HG03565 (cell line): ENCODE data around the gene MRPL27.
"Not testable (repeated sequence)": the region's sequence is repeated elsewhere in the genome, so short reads cannot be mapped to it uniquely, and the experiment has no call there.

Source experiments
- ATAC-seq: cut with Tn5 transposase; IDR thresholded peaks from one replicate; pipeline ENCODE4 v1.9.1; 2021; ENCODE audit warnings: mild to moderate bottlenecking, moderate library complexity; ENCODE audit not compliant: unreplicated experiment

MRPL27 gene

DNA sequence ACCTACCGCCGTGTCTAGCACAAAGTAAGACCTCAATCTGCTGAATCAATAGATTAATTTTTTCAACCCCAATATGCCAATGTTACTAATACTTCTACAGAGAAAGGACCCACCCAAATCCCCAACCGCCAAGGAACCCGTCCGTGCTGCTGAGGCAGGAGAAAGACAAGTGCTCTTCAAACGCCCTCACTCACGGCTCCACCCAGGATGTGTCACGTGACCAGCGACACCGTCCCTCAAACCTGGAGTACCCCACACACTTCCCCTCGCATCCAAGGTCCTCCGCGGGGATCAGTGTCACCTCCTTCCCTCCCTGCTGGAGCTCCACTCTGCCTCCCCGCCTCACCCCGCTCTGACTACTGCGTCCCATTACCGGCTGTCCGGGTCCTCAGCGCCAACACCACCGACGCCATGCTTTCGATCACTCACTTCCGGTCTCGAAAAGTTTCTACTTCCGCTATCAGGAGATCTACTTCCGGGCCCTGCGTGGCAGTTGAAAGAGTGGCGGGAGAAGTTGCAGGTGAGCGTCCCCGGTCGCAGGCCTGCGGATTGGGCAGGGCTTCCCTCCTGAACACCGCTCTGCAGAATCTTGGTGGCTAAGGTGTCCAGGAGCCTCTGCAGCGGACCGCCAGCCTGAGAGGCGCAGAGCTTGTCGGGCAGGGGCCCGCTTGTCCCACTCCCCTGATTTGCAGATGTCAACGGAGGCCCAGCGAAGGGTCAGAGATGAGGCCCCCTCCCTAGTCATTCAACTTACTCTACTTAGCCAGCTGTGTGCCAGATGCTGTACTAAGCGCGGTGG, at the start of gene MRPL27, which contains the start of gene EME1:
Gene MRPL27 (minus strand): TSS at position 427 of the 799 bp plus-strand sequence. CDS start 14 bp downstream, at position 413.
Gene EME1 (plus strand): TSS at position 472 of the 799 bp plus-strand sequence. CDS start 1,980 bp downstream, outside the sequence.
- ATAC-seq, result peak; percentile 78

GRCh38 chr17:50422738-50423137, 49.8 kb upstream of the MRPL27 start:
- ATAC-seq, result no peak

DNA sequence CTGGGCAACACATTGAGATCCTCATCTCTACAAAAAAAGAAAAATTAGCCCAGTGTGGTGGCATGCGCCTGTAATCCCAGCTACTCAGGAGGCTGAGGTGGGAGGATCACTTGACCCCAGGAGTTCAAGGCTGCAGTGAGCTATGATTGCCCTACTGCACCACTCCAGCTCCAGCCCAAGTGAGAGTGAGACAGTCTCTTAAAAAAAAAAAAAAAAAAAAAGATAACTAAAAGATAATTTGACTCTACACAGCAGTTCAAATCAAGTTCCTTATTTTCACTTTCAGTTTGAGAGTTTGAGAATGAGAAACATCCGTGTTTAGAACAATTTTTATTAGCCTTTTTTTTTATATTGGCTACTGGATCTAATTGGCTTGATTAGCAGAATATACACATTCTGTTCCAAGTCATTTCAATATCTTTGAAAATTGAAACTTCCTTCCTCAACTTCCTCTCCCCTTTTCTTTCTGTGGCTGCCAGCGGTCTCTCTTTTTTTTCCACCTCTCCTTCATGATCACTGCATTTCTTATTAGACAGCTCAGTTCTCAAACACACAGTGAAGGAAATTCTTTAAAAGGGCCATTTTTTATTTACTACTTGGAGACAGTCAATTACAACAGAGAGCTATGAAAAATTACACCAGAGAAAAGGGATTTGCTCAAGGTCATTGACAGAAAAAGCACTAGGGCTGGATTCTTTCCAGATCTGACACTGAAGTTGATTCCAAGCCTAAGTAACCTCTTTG, 48.5 kb upstream of the MRPL27 start:
- no peak for ATAC-seq

- ATAC-seq, result no peak
Measured at GRCh38 chr17:50420419-50421112, 47.6 kb upstream of the MRPL27 start.

- ATAC-seq, result not testable (repeated sequence)
Measured at GRCh38 chr17:50419577-50419976, 46.6 kb upstream of the MRPL27 start.

- ATAC-seq, result no peak
Measured at GRCh38 chr17:50414808-50415207, 41.8 kb upstream of the MRPL27 start.

- ATAC-seq, result no peak
Measured at GRCh38 chr17:50412188-50412732, 39.3 kb upstream of the MRPL27 start.

DNA sequence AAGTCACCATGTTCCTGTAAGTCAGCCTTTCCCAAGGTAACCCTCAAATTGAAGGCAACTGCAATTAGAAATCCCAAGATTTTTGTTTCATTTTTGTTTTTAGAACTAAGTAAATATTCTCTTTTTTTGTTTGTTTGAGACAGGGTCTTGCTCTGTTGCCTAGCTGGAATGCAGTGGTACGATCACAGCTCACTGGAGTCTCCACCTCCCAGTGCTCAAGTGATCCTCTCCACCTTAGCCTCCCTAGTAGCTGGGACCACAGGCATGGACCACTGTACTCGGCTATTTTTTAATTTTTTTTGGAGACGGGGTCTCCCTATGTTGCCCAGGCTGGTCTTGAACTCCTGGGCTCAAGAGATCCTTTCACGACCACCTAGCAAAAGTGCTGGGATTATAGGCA, 34.9 kb upstream of the MRPL27 start:
- no peak for ATAC-seq

- no peak for ATAC-seq
Measured at GRCh38 chr17:50406578-50406977, 33.6 kb upstream of the MRPL27 start.

- not testable (repeated sequence) for ATAC-seq
Measured at GRCh38 chr17:50405351-50405750, 32.4 kb upstream of the MRPL27 start.

DNA sequence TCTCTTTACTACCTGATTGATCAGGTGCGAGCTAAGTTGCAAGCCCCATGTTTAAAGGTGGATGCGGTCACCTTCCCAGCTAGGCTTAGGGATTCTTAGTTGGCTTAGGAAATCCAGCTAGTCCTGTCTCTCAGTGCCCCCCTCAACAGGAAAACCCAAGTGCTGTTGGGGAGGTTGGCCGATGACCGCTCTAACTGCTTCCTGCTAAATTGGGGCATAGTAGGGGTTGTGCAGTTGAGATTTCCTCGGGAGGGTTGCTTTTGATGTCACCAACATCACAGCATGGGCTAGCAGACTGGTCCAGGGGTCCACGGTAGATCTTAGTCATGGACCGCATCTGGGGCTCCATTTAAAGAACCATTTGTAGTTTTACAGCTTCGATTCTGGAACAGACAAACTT, 26.6 kb upstream of the MRPL27 start:
- ATAC-seq, result not testable (repeated sequence)

- not testable (repeated sequence) for ATAC-seq
Measured at GRCh38 chr17:50398672-50399071, 25.7 kb upstream of the MRPL27 start.

GRCh38 chr17:50397919-50398285, 24.9 kb upstream of the MRPL27 start:
- no peak for ATAC-seq

GRCh38 chr17:50397111-50397918, 24.3 kb upstream of the MRPL27 start, which contains the start of gene LRRC59:
LRRC59 (minus strand) TSS chr17:50397523; CDS start chr17:50397317, 206 bp downstream.
- peak; percentile 94 for ATAC-seq

- no peak for ATAC-seq
Measured at GRCh38 chr17:50396261-50397110, 23.5 kb upstream of the MRPL27 start.

GRCh38 chr17:50394711-50395110, 21.7 kb upstream of the MRPL27 start:
- no peak for ATAC-seq

- ATAC-seq, result no peak
Measured at GRCh38 chr17:50393700-50394099, 20.7 kb upstream of the MRPL27 start.

DNA sequence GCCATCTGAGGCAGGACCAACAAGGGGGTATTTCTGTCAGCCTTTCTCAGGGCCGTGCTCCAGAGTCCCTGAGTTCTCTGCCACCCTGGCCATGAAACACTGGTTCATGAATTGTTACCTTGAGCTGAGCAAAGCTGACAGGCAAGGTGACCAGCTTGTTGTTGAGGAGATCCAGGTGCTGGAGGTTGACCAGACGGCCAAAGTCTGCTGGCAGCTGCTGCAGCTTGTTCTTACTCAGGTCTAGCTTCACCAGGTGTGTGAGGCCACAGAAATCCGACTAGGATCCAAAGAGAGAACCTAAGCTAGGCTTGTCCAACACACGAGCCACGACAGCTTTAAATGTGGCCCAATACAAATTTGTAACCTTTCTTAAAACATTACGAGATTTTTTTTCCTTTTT, 19.6 kb upstream of the MRPL27 start:
- no peak for ATAC-seq

DNA sequence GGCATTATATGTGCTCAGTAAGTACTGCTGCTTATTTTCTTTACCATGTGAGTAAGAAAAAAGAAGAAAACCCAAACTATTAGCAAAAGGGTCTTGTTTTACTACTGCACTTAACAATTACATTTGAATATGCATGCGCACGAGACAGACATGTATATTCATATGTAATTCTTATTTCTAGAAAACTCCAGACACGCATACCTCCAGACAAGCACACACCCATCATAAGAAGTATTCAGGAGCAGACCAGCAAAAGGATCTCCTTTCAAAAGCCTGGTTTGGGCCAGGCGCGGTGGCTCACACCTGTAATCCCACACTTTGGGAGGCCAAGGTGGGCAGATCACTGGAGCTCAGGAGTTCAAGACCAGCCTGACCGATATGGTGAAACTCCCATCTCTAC, 16.6 kb upstream of the MRPL27 start:
- no peak for ATAC-seq
